OCI-LY7 (cell line): Measurements from ENCODE around the gene RNF213.

Source experiments
- EZH2phosphoT487 ChIP-seq: fragments of 200-600 bp; sonication (generic); IDR thresholded peaks from 2 replicates; pipeline ENCODE4 v1.6.1; 2018; ENCODE audit warnings: low read depth, borderline replicate concordance, mild to moderate bottlenecking, mixed run types, antibody characterized with exemption, low read length, moderate library complexity, mixed read lengths
- TF ChIP-seq, protein P1 (sequence below): fragments of 200-600 bp; sonication (generic); conservative IDR thresholded peaks from 2 replicates; pipeline ENCODE4 v1.5.1; 2014; ENCODE audit warnings: mild to moderate bottlenecking, antibody characterized with exemption, low read length, moderate library complexity, mixed read lengths

DNA sequence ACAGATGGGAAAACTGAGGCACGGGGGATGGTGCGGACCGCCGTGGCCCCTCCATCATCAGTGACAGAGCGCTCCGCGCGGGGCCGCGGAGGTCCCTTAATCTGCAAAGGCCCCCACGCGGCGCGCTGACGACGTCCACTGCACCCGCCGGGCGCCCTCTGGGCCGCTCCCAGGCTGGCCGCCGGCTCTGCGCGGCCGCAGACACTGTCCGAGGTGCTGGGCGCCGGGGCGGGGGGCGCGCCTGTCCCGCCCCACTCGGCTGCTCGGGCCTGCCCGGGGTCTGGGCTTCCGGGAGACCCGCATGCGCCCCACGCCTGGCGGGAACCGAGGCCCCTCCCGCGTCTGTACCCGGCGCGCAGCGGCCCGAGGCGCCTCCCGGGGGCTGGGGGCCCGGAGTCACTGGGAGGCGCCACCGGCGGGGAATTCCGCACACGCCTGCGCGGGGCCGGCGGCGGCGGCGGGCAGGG is 550 bp upstream of the RNF213 start:
- TF ChIP-seq, protein P1, sequence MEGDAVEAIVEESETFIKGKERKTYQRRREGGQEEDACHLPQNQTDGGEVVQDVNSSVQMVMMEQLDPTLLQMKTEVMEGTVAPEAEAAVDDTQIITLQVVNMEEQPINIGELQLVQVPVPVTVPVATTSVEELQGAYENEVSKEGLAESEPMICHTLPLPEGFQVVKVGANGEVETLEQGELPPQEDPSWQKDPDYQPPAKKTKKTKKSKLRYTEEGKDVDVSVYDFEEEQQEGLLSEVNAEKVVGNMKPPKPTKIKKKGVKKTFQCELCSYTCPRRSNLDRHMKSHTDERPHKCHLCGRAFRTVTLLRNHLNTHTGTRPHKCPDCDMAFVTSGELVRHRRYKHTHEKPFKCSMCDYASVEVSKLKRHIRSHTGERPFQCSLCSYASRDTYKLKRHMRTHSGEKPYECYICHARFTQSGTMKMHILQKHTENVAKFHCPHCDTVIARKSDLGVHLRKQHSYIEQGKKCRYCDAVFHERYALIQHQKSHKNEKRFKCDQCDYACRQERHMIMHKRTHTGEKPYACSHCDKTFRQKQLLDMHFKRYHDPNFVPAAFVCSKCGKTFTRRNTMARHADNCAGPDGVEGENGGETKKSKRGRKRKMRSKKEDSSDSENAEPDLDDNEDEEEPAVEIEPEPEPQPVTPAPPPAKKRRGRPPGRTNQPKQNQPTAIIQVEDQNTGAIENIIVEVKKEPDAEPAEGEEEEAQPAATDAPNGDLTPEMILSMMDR = no peak
- no peak for TF ChIP-seq EZH2phosphoT487
